Common myeloid progenitor, CD34-positive (primary cell): ENCODE data around the gene CHRNA9.
A peak's percentile ranks its signal among the peaks of the same experiment; 100 is the strongest.

ENCODE experiments used
- CTCF ChIA-PET: fragments of 350-600 bp; sonication (Branson Sonifier 250); formaldehyde crosslinking; loops from one replicate; lab custom pipeline; 2021; ENCODE audit warnings: antibody characterized with exemption; lab: Charles Lee
- POLR2A ChIA-PET: fragments of 350-600 bp; sonication (Branson Sonifier 250); formaldehyde crosslinking; loops from one replicate; lab custom pipeline; 2021; ENCODE audit warnings: antibody characterized with exemption; lab: Charles Lee
- DNase-seq, 3 donors: peaks; one replicate each; pipeline versions ENCODE4 v3.0.0 to v3.0.0-alpha.2; 2013
- H3K27ac ChIP-seq, 2 experiments: 1 replicate in 1 of 2; 2 replicates in 1 of 2; pipeline ENCODE4 v1.7.0; 2013; ENCODE audit warnings: inconsistent platforms in 2 of 2, low read length in 2 of 2, mild to moderate bottlenecking in 2 of 2, low read depth in 1 of 2, moderate library complexity in 1 of 2; ENCODE audit not compliant: severe bottlenecking in 2 of 2, insufficient read depth in 1 of 2, poor library complexity in 1 of 2
- H3K27me3 ChIP-seq, 5 experiments: replicated peaks in 2 of 5; 1 replicate in 3 of 5; 2 replicates in 2 of 5; pipeline versions ENCODE4 v1.6.1 to v1.7.0; 2013; ENCODE audit warnings: low read length in 4 of 5, mild to moderate bottlenecking in 2 of 5, moderate library complexity in 2 of 5, inconsistent platforms in 1 of 5; ENCODE audit not compliant: insufficient read depth in 5 of 5, control insufficient read depth in 4 of 5
- H3K36me3 ChIP-seq, 4 experiments: 1 replicate in 2 of 4; 2 replicates in 2 of 4; pipeline versions ENCODE4 v1.6.1 to v1.7.0; 2013; ENCODE audit warnings: low read length in 3 of 4, control low read depth in 1 of 4, mild to moderate bottlenecking in 1 of 4; ENCODE audit not compliant: control insufficient read depth in 4 of 4, insufficient read depth in 4 of 4
- H3K4me1 ChIP-seq, 4 experiments: 1 replicate in 3 of 4; 2 replicates in 1 of 4; pipeline versions ENCODE4 v1.6.1 to v1.7.1; 2013; ENCODE audit warnings: low read length in 3 of 4, mild to moderate bottlenecking in 3 of 4, control low read depth in 1 of 4, inconsistent platforms in 1 of 4, moderate library complexity in 1 of 4; ENCODE audit not compliant: control insufficient read depth in 4 of 4, insufficient read depth in 4 of 4; ENCODE audit errors: control extremely low read depth in 1 of 4
- H3K4me3 ChIP-seq, 7 experiments: 1 replicate in 4 of 7; 2 replicates in 3 of 7; pipeline versions ENCODE4 v1.5.1 to v1.7.0; 2013; ENCODE audit warnings: mild to moderate bottlenecking in 7 of 7, low read length in 6 of 7, moderate library complexity in 6 of 7, inconsistent platforms in 2 of 7, low read depth in 2 of 7, control low read depth in 1 of 7; ENCODE audit not compliant: insufficient read depth in 4 of 7, control insufficient read depth in 1 of 7; ENCODE audit errors: extremely low read depth in 1 of 7
- H3K9me3 ChIP-seq, 5 experiments: 1 replicate in 4 of 5; 2 replicates in 1 of 5; pipeline versions ENCODE4 v1.6.1 to v1.7.1; 2013; ENCODE audit warnings: low read length in 4 of 5, mild to moderate bottlenecking in 2 of 5, inconsistent platforms in 1 of 5, low read depth in 1 of 5, moderate library complexity in 1 of 5; ENCODE audit not compliant: control insufficient read depth in 4 of 5, insufficient read depth in 2 of 5; ENCODE audit errors: control extremely low read depth in 1 of 5
- WGBS: methylation state at CpG from one replicate; pipeline ENCODE4 v1.1.5; 2013; ENCODE audit not compliant: insufficient coverage; 5-methylcytosine and 5-hydroxymethylcytosine counted together

The CHRNA9 gene

GRCh38 chr4:40375620-40376019 lies 40.5 kb downstream of the CHRNA9 start:
- Histone ChIP-seq H3K4me1 (no peaks in the 10 kb centered on the region), H3K36me3 (no peaks in the 10 kb centered on the region), H3K4me3 (no peak overlapping the region), H3K27me3 (no peaks in the 10 kb centered on the region), H3K9me3 (no peaks in the 10 kb centered on the region), H3K27ac (no peak overlapping the region)
- DNase-seq = no peak
- CTCF ChIA-PET = no interaction called here
- 93% methylated on average over 1 of the region's 2 CpGs for WGBS
- POLR2A ChIA-PET = no interaction called here

DNA sequence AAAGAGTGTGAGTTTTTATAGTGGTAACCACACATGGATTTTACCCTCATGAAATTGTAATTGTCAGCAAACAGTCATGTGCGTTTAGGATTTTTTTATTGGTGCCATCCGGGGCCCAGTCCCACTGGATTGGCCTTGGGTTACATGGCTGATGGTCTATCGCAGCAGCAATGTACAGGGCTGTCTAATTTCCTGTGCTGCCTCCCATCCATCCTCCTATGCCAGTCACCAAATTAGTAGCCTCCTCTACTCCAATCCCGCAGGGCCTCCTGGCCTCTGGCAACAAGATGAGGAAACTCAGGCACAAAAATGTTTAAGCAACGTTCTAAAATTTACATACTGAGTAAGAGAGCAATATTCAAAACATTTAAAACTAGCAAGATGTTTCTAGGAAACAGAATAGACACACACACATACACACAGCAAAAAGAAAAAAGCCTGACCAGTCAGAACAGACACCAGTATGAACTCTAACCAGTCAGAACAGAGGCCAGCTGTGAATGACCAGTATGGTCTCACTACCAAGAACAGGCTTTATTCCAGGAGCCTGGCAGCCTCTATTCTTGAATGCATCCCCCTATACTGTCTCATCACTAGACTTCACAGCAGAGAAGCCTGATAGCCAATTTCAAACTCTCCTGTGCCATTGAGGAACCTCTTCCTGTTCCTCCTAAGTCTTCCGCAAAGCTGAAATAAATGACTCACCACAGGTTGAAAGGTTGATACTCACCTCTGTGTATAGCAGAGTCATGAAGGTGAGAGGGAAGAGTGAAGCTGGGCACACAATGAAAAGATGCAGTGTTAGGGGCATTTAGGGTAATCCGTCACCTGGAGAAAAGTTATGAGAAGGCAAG lies 42.6 kb downstream of the CHRNA9 start:
- ChIA-PET CTCF (no interaction called here), POLR2A (no interaction called here)
- Histone ChIP-seq H3K36me3 (no peaks in the 10 kb centered on the region), H3K9me3 (no peaks in the 10 kb centered on the region), H3K4me3 (no peak overlapping the region), H3K27ac (no peak overlapping the region), H3K4me1 (no peaks in the 10 kb centered on the region), H3K27me3 (no peaks in the 10 kb centered on the region)
- whole genome bisulfite sequencing = 97% methylated on average over 4 of the region's 7 CpGs
- DNase-seq = peak in 2 of 3 donors; percentile 4 to 5

DNA sequence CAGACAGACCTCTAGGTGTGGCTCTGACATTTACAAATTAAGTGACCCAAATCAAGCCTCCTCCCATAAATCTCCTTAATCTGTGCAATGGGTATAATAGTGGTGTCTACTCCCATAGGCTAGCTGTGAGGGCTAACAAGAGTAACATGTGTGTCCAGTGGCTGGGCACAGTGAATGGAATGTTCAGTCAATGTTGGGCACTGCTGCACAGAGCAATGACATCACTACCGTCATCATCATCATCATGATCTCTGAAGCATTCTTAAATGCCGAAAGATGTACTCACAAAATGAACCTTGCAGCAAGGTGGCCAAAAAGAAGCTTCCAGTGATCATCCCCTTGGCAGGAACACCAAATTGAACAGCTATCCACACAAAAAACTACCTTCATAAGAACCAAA lies 43.5 kb downstream of the CHRNA9 start:
- no peak for DNase-seq
- ChIA-PET CTCF (interaction anchor here (0.5 to 0.9 kb wide), 2 partner anchors 12 to 1311 kb away, joined by 3 read pairs; no protein-coding TSS in a partner anchor), POLR2A (no interaction called here)
- Histone ChIP-seq H3K9me3 (no peaks in the 10 kb centered on the region), H3K4me1 (no peaks in the 10 kb centered on the region), H3K27ac (no peak overlapping the region), H3K4me3 (no peak overlapping the region), H3K36me3 (no peaks in the 10 kb centered on the region), H3K27me3 (no peaks in the 10 kb centered on the region)
- WGBS = 50% methylated on average over 2 of the region's 2 CpGs

GRCh38 chr4:40379248-40379647 lies 44.1 kb downstream of the CHRNA9 start:
- 95% methylated on average over 2 of the region's 3 CpGs for WGBS
- CTCF ChIA-PET = interaction anchor here (0.9 kb wide), 1 partner anchor 12 kb away, joined by 3 read pairs; no protein-coding TSS in a partner anchor

GRCh38 chr4:40380647-40381046 lies 45.5 kb downstream of the CHRNA9 start:
- Histone ChIP-seq H3K9me3 (no peaks in the 10 kb centered on the region), H3K36me3 (no peaks in the 10 kb centered on the region), H3K4me3 (no peak overlapping the region), H3K27ac (no peak overlapping the region), H3K4me1 (no peaks in the 10 kb centered on the region), H3K27me3 (no peaks in the 10 kb centered on the region)
- CTCF ChIA-PET = no interaction called here
- 96% methylated on average over 3 of the region's 5 CpGs for WGBS
- POLR2A ChIA-PET = no interaction called here
- DNase-seq = no peak

More at GRCh38 chr4:40379248-40379647, 44.1 kb downstream of the CHRNA9 start:
- Histone ChIP-seq H3K4me1 (no peaks in the 10 kb centered on the region), H3K27ac (no peak overlapping the region), H3K9me3 (no peaks in the 10 kb centered on the region), H3K36me3 (no peaks in the 10 kb centered on the region), H3K4me3 (no peak overlapping the region), H3K27me3 (no peaks in the 10 kb centered on the region)
- POLR2A ChIA-PET = no interaction called here
- no peak for DNase-seq

GRCh38 chr4:40388239-40388638 lies 53.1 kb downstream of the CHRNA9 start:
- 58% methylated on average over 4 of the region's 6 CpGs for WGBS
- H3K27ac ChIP-seq = no peak overlapping the region
- H3K36me3 ChIP-seq = no peaks in the 10 kb centered on the region
- POLR2A ChIA-PET = interaction anchor here (0.5 to 0.6 kb wide), 2 partner anchors 15 to 699 kb away, joined by 3 to 4 read pairs; no protein-coding TSS in a partner anchor
- H3K9me3 ChIP-seq = no peaks in the 10 kb centered on the region
- CTCF ChIA-PET = interaction anchor here (0.9 to 1.5 kb wide), 3 partner anchors 11 to 77 kb away, joined by 3 to 5 read pairs (median 3); no protein-coding TSS in a partner anchor
- H3K4me1 ChIP-seq = peaks cover 0 to 4% (median 1%) of the 10 kb centered on the region in 4 experiments
- no peak overlapping the region for H3K4me3 ChIP-seq
- DNase-seq = peak; percentile 20 to 72 (median 65)
- H3K27me3 ChIP-seq = no peaks in the 10 kb centered on the region

DNA sequence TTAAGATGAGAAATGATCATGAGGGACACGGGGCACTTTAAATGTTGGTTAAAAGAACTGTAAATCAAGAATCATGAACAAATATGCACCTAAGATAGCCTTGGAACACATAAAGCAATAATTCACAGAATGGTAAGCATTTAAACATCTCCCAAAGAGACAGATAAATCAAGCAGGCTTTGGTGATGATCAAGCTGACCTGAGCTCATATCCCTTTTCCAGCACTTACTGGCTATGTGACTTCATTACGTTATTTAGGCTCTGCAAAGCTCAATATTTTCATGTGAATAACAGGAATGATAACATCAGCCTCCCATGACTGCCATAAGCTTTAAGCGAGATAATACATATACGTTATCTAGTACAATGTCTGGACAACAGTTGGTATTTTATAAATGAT lies 54.9 kb downstream of the CHRNA9 start:
- H3K9me3 ChIP-seq = no peaks in the 10 kb centered on the region
- ChIA-PET POLR2A (no interaction called here), CTCF (interaction anchor here (1.3 kb wide), 1 partner anchor 30 kb away, joined by 3 read pairs; no protein-coding TSS in a partner anchor)
- 100% methylated on average over 1 of the region's 4 CpGs for WGBS
- H3K27ac ChIP-seq = no peak overlapping the region
- no peaks in the 10 kb centered on the region for H3K36me3 ChIP-seq
- H3K4me3 ChIP-seq = no peak overlapping the region
- H3K27me3 ChIP-seq = no peaks in the 10 kb centered on the region
- no peak for DNase-seq
- peaks cover 0 to 4% (median 1%) of the 10 kb centered on the region in 4 experiments for H3K4me1 ChIP-seq
